H1 (cell line): ENCODE data around the gene HIPK2. TPM values are rescaled to one million over a fixed set of nuclear protein-coding genes. Genes with fewer than 3 reads are reported as not detected.

Experiments used
- HDAC2 ChIP-seq, 2 experiments: fragments of 300-600 bp in 1 of 2; sonication (generic) in 1 of 2; IDR thresholded peaks; 2 replicates each; pipeline ENCODE4 v1.6.1; 2011 to 2012; ENCODE audit warnings: low read depth in 2 of 2, low read length in 2 of 2, mild to moderate bottlenecking in 2 of 2, moderate library complexity in 2 of 2, borderline replicate concordance in 1 of 2, inconsistent platforms in 1 of 2
- SIRT6 ChIP-seq: IDR thresholded peaks from one replicate; pipeline ENCODE4 v1.7.1; 2012; ENCODE audit warnings: low read length, inconsistent platforms
- polyA plus RNA-seq, 7 experiments: library from polyadenylated mRNA; depleted of rRNA in 3 of 7; stranded (reverse) in 5 of 7; unstranded in 2 of 7; fragments of >200 nt in 5 of 7; fragments of 200-250 nt in 2 of 7; gene quantifications; 1 replicate in 5 of 7; 2 replicates in 1 of 7; 4 replicates in 1 of 7; pipeline versions ENCODE4 v1.2.1 to v1.2.3, GENCODE V29; 2011 to 2013; ENCODE audit warnings: missing spikeins in 2 of 7, mixed read lengths in 2 of 7
- total RNA-seq: library from RNA; stranded (reverse); fragmentation: NEBNext Ultra II Directional; extraction: Animal tissue kit (Norgen Biotek cat#: 25700); gene quantifications from 2 replicates; pipeline ENCODE4 v1.2.1, GENCODE V29; 2021

The HIPK2 gene
- total and polyA plus RNA-seq, 2 of the 8 experiments (the other 6 are each of a cell fraction or from before 2014, with no cell fraction given) = 8.3 to 24.3 TPM

DNA sequence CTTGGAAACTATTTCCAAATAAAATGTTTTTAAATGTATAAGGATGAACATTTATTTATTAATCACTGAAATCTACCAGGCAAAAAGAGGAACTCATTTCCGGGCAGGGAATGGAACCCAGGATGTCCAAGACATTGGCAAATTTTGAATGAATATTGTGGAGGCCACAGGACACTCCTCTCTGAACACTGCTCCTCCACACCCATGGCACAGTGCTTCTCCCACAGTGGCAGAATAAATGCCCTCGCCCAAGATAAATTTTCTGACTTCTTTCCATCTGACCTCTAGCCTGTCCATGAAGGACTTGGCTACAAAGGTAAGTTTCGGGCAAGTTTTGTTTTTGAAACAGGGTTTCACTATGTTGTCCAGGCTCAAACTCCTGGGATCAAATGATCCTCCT, 39.0 kb downstream of the HIPK2 start (continued):
- TF ChIP-seq HDAC2 (IDR thresholded peaks at IDR 0.05; ENCODE audit: borderline replicate concordance in 1 of 2, low read depth in 2 of 2, low read length in 2 of 2) (no peak), SIRT6 (no peak)
